ENCODE measurements around the gene COL4A5. TPM values are rescaled to one million over a fixed set of nuclear protein-coding genes. Genes with fewer than 3 reads are reported as not detected.

Gene COL4A5
- total RNA-seq, 4 donors from 2014 or later, result 9.9 to 31.7 (median 13.9) TPM

- Histone ChIP-seq H3K4me3 (no peak overlapping the region), H3K27ac (peak overlapping the region in 1 of 4 donors; percentile 17), H3K9me3 (no peaks in the 10 kb centered on the region), H3K27me3 (no peaks in the 10 kb centered on the region), H3K36me3 (no peaks in the 10 kb centered on the region), H3K4me1 (peaks cover 0 to 31% (median 3%) of the 10 kb centered on the region in 3 donors)
- TF ChIP-seq POLR2A (IDR thresholded peaks at IDR 0.05) (no peak), CTCF (IDR thresholded peaks at IDR 0.05) (no peak)
- no peak for DNase-seq
- WGBS, 2 donors, result 17 to 60% methylated on average over 1 of the region's 1 CpG
- intact Hi-C loops (cut with DNase I), result no loop called here
These were observed 40.0 kb upstream of the COL4A5 start for GRCh38 chrX:108399418-108400165.

- intact Hi-C loops (cut with DNase I), result no loop called here
- no peak for DNase-seq
- TF ChIP-seq POLR2A (IDR thresholded peaks at IDR 0.05), result no peak
- TF ChIP-seq CTCF (IDR thresholded peaks at IDR 0.05), result no peak
- H3K9me3 ChIP-seq, result no peaks in the 10 kb centered on the region
- H3K4me1 ChIP-seq, result no peaks in the 10 kb centered on the region
- H3K27ac ChIP-seq, result no peak overlapping the region
- no peaks in the 10 kb centered on the region for H3K36me3 ChIP-seq
- H3K4me3 ChIP-seq, result no peak overlapping the region
- H3K27me3 ChIP-seq, result no peaks in the 10 kb centered on the region
These were observed 26.9 kb upstream of the COL4A5 start for GRCh38 chrX:108412783-108413182.

GRCh38 chrX:108415146-108415545 lies 24.5 kb upstream of the COL4A5 start:
- no peak for TF ChIP-seq CTCF (IDR thresholded peaks at IDR 0.05)
- no peak for TF ChIP-seq POLR2A (IDR thresholded peaks at IDR 0.05)
- DNase-seq, result no peak
- intact Hi-C loops (cut with DNase I), result no loop called here
- WGBS, 2 donors, result 57 to 61% methylated on average over 1 of the region's 1 CpG
- Histone ChIP-seq H3K4me1 (no peaks in the 10 kb centered on the region), H3K4me3 (no peak overlapping the region), H3K9me3 (no peaks in the 10 kb centered on the region), H3K27ac (no peak overlapping the region), H3K36me3 (no peaks in the 10 kb centered on the region), H3K27me3 (no peaks in the 10 kb centered on the region)

GRCh38 chrX:108415891-108416290 lies 23.7 kb upstream of the COL4A5 start:
- no peak overlapping the region for H3K4me3 ChIP-seq
- DNase-seq, result no peak

More at GRCh38 chrX:108415891-108416290, 23.7 kb upstream of the COL4A5 start:
- Histone ChIP-seq H3K4me1 (no peaks in the 10 kb centered on the region), H3K27me3 (no peaks in the 10 kb centered on the region), H3K9me3 (no peaks in the 10 kb centered on the region), H3K36me3 (no peaks in the 10 kb centered on the region), H3K27ac (no peak overlapping the region)
- 19 to 54% methylated on average over 2 of the region's 2 CpGs for WGBS, 2 donors
- TF ChIP-seq POLR2A (IDR thresholded peaks at IDR 0.05) (no peak), CTCF (IDR thresholded peaks at IDR 0.05) (no peak)
- intact Hi-C loops (cut with DNase I), result no loop called here

Data from esophagus squamous epithelium (tissue), 5 donors.